Right forelimb (tissue), 1 donor: ENCODE results near the gene WDR82.

Source experiments
- DNase-seq: peaks from one replicate; pipeline ENCODE4 v3.0.0-alpha.2; 2018

Gene WDR82

GRCh38 chr3:52306978-52307377, 28.5 kb upstream of the WDR82 start:
- no peak for DNase-seq

- DNase-seq = no peak
These were observed 27.5 kb upstream of the WDR82 start for GRCh38 chr3:52305926-52306325.

- DNase-seq = no peak
These were observed 25.4 kb upstream of the WDR82 start for GRCh38 chr3:52303811-52304210.

- DNase-seq = no peak
These were observed 24.1 kb upstream of the WDR82 start for GRCh38 chr3:52302426-52303145.

GRCh38 chr3:52299879-52300611, 21.6 kb upstream of the WDR82 start:
- DNase-seq = no peak

- no peak for DNase-seq
These were observed 20.9 kb upstream of the WDR82 start for GRCh38 chr3:52299247-52299878.

GRCh38 chr3:52298149-52299098, 20.0 kb upstream of the WDR82 start:
- no peak for DNase-seq

GRCh38 chr3:52297242-52298148, 19.0 kb upstream of the WDR82 start:
- DNase-seq = no peak

- no peak for DNase-seq
These were observed 17.3 kb upstream of the WDR82 start for GRCh38 chr3:52295671-52296208.

GRCh38 chr3:52294320-52295150, 16.1 kb upstream of the WDR82 start:
- DNase-seq = no peak

- no peak for DNase-seq
These were observed 15.3 kb upstream of the WDR82 start for GRCh38 chr3:52293491-52294319.

- DNase-seq = no peak
These were observed 14.0 kb upstream of the WDR82 start for GRCh38 chr3:52292247-52293065.

GRCh38 chr3:52291508-52292181, 13.2 kb upstream of the WDR82 start:
- no peak for DNase-seq

GRCh38 chr3:52290596-52291507, 12.4 kb upstream of the WDR82 start:
- peak; percentile 29 for DNase-seq

GRCh38 chr3:52289747-52290595, 11.5 kb upstream of the WDR82 start:
- peak; percentile 39 for DNase-seq

- peak; percentile 30 for DNase-seq
These were observed 10.9 kb upstream of the WDR82 start for GRCh38 chr3:52289338-52289746.
